HG02981 (cell line): ENCODE measurements around the gene TRPC5OS.

Experiments
- ATAC-seq: cut with Tn5 transposase; IDR thresholded peaks from one replicate; pipeline ENCODE4 v1.9.1; 2021; ENCODE audit warnings: mild to moderate bottlenecking, moderate library complexity; ENCODE audit not compliant: unreplicated experiment

TRPC5OS gene

GRCh38 chrX:111892375-111892774 is 16.4 kb downstream of the TRPC5OS start:
- ATAC-seq, result no peak

- no peak for ATAC-seq
These were observed 20.2 kb downstream of the TRPC5OS start for GRCh38 chrX:111896148-111896547.

GRCh38 chrX:111914398-111915090 is 38.6 kb downstream of the TRPC5OS start:
- ATAC-seq, result no peak

- ATAC-seq, result no peak
These were observed 41.6 kb downstream of the TRPC5OS start for GRCh38 chrX:111917591-111917990.

GRCh38 chrX:111928456-111928855 is 52.5 kb downstream of the TRPC5OS start:
- no peak for ATAC-seq
